T-helper 2 cell treated with Interferon-gamma antibody and Interleukin-4, amounts not matched to agents 100 ng/mL and 5 ng/mL, for 36 hours (primary cell): ENCODE measurements around the gene CREB3L2. TPM values are rescaled to one million over a fixed set of nuclear protein-coding genes. Genes with fewer than 3 reads are reported as not detected.
"Not testable (repeated sequence)": the region's sequence is repeated elsewhere in the genome, so short reads cannot be mapped to it uniquely, and the experiment has no call there.

Experiments
- intact Hi-C: fragments of 100-400 bp; cut with micrococcal nuclease; formaldehyde crosslinking; loops from one replicate; pipeline ENCODE4 v1.15.1; 2023
- total RNA-seq: library from RNA; stranded (reverse); gene quantifications from 2 replicates; pipeline ENCODE4 v1.2.3, GENCODE V29; 2022

CREB3L2 gene
- total RNA-seq, 1 donor from 2014 or later, result 47.7 TPM

- intact Hi-C loops, result no loop called here
These were observed 154.3 kb downstream of the CREB3L2 start for GRCh38 chr7:137847568-137848050.

GRCh38 chr7:137846827-137847567, 154.9 kb downstream of the CREB3L2 start, which contains the start of gene DGKI:
TSS of gene DGKI (minus strand) at chr7:137846974.
- intact Hi-C loops, result no loop called here

DNA sequence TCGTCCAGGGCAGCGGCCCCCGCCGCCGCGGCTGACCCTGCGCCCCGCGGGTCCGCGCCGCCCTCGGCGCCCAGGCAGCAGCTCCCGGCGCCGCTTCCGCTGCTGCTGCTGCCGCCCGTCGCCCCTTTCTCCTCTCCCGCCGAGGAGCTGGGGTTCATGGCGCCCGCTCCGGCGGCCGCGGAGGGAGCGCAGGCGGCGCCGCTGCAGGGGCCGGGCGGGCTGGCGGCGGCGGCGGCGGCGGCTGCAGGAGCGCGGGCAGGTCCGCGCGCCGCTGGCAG, 155.4 kb downstream of the CREB3L2 start:
- intact Hi-C loops, result no loop called here

- intact Hi-C loops, result no loop called here
These were observed 157.0 kb downstream of the CREB3L2 start for GRCh38 chr7:137844677-137845425.

DNA sequence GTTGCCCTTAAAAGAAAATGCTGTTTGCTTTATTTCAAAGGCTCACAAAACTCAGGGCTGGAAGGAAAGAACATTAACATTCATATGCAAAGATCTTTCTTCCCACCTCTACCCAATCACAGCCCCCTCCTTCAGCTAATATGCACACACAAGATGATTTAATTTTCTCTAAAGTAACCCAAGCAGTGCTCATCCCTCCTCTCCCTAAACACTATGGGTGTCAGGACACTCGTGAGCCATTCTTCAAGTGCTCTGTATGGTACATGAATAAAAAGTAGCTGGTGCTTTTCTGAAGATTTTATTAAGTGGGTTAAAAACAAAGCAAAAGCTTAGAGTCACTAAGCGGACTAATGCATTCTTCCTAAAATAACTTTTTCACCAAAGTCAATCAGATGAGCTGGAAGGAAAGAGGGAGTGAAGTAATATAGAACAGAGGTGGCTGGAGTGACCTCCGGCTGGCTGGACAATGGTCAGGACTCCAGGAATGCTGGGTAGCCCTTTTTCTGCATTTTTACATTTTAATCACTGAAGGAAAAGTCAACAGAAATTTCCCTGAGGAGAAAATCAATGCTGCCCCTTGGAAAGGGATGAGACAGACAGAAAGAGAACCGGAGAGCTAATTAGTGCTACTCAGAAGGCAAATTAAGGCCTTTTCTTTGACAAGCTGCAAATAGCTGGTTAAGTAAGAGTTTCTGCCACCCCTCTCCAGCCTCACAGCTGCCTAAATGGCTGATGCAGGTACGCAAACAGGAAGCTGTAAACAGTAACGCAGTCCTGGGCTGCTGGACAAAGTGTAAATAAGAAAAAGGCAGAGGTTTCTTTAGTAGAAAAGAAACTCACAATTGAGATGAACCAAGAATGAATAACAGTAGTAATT, 161.7 kb downstream of the CREB3L2 start:
- intact Hi-C loops, result no loop called here

DNA sequence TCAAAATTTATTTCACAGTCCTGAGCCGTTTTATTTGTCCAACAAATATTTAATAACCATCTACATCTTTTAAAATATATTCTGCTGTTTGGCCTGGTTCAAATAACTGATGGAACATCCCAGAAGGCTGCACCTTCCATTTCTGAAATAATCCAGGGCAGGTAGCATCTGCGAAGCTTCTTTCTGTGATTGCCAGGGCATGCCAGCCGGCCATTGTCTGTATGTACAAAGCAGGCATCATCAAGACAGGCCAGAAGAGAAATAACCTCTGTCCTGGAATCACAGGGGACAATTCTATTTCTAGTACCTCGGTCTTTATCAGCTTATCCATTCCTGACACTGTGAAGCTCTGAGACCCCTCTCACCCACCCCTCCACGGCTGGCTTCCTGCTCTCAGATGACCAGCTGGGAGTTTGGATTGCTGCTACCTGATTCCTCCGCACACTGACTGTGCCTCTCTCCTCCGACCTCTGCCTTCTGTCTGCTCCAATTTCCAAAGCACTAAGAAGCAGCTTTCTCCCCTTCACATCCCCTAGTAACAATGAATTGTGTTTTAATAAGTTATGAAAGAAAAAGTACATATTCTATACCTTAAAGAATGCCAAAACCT, 163.1 kb downstream of the CREB3L2 start:
- intact Hi-C loops, result no loop called here

DNA sequence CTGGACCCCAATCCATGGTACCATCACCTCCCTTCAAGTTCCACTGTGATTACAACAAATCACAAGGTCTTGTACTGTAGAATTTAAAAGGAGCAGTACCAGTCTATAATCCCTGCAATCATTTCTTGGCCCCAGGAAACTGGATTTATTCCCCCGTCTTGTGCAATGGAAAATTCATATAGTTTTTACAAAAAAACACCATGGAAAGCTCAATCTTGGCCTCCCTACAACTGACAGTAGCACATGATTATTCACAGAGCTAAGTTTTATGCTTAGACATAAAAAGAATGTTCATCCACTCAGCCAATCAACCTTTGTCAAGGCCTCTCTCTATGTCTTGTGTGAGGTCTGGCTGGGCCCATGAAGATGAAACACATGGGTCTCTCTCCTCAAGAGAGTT, 165.3 kb downstream of the CREB3L2 start:
- intact Hi-C loops, result no loop called here

DNA sequence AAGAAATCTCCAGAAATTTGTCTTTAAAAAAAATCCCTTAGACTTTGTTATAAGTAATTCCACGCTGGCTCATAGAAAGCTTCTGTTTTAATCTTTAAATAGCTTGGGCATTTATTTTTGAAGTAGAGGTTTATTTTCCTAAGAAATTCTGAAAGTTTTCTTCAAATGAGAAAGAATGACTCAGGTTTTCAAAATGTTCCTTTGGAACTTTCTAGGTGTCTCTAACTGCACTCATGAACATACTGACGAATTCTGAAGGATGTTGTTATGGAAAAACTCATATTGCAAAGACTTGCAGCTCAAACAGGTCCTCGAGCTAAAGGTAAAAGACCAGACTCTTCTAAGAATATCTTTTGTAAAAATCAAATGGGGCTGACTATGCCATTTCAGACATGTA, 165.8 kb downstream of the CREB3L2 start:
- intact Hi-C loops, result no loop called here

GRCh38 chr7:137835486-137836112, 166.3 kb downstream of the CREB3L2 start:
- intact Hi-C loops, result no loop called here

DNA sequence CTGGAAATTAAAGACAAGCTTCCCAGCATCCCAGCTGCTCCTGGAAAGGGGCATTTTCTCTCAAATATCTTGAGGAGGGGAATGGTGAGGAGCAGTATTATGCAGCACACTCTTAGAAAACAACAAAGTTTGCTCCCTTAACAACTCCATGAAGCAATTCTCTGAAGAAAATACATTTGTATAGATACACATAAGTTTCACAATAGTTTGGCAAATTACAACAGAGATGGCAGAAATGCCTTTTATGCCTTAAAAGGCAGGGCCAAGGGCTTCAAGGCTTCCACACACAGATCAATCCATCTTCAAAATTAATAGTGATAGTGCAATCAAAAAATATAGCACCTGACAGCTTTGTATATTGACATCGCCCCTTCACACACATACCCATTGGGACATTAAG, 167.3 kb downstream of the CREB3L2 start:
- intact Hi-C loops, result no loop called here

DNA sequence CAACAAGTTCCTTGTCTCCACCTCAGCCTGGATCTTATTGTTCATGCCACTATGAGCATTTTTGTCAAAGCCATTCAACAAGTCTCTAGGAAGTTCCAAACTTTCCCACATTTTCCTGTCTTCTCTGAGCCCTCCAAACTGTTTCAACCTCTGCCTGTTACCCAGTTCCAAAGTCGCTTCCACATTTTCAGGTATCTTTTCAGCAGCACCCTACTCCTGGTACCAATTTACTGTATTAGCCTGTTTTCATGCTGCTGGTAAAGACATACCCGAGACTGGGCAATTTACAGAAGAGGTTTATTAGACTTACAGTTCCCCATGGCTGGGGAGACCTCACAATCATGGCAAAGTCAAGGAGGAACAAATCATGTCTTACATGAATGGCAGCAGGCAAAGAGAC, 168.9 kb downstream of the CREB3L2 start:
- intact Hi-C loops, result not testable (repeated sequence)

- intact Hi-C loops, result no loop called here
These were observed 169.5 kb downstream of the CREB3L2 start for GRCh38 chr7:137832382-137832781.

GRCh38 chr7:137831555-137831954, 170.3 kb downstream of the CREB3L2 start:
- intact Hi-C loops, result not testable (repeated sequence)

GRCh38 chr7:137829337-137829992, 172.4 kb downstream of the CREB3L2 start:
- intact Hi-C loops, result no loop called here

- intact Hi-C loops, result no loop called here
These were observed 173.4 kb downstream of the CREB3L2 start for GRCh38 chr7:137828456-137828855.

DNA sequence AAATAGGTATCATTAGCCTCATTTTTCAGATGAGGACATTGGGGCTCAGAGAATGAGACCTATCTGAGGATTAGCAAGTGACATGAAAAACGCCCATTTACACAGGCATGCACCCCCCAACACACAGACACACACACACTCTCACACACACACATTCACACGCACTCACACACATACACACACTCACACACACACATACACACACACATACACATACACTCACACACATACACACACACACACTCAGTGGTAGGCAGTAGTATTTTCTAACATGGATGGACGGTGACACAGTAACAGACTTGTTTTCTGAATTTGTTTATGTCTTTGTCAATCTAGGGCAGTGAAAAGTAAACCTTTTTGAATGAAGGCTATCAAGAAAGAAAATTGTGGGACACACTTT, 176.4 kb downstream of the CREB3L2 start:
- intact Hi-C loops, result no loop called here
